CD4-positive, alpha-beta T cell (primary cell): ENCODE data around the gene JMJD6. TPM values are rescaled to one million over a fixed set of nuclear protein-coding genes. Genes with fewer than 3 reads are reported as not detected.

Source experiments
- microRNA-seq: library from miRNA; unstranded; fragments of <30 nt; microRNA quantifications from one replicate; pipeline ENCODE4 v1.2.0, GENCODE V29; 2021; ENCODE audit warnings: borderline microRNAs expressed, borderline replicate concordance
- total RNA-seq, 174 experiments: library from RNA in 2 of 174; stranded (reverse) in 2 of 174; gene quantifications; one replicate each; pipeline ENCODE4 v1.2.3 and lab custom pipeline; 2021 to 2026

The JMJD6 gene
- total RNA-seq, 2 experiments from 2014 or later = 133 to 134 TPM

Small RNA genes lying within 50 kb of the gene (microRNA-seq; reads per million reads assigned to microRNA genes)
- 1.2 reads per million for gene MIR636

Other genes starting within 250 kb of the JMJD6 start
- gene RHBDF2, start 225.2 kb downstream of the JMJD6 start, total RNA-seq = 10 to 100 TPM; 22.6 to 24.9 TPM
- not detected for gene CYGB, start 188.9 kb downstream of the JMJD6 start, total RNA-seq
- not detected for gene PRCD, start 186.6 kb downstream of the JMJD6 start, total RNA-seq
- gene ST6GALNAC2, start 140.7 kb downstream of the JMJD6 start, total RNA-seq = 1 to 10 TPM in 1 of 2 experiments, under 1 TPM in 1; 0.49 to 1.2 TPM
- 1 to 10 TPM; 1.8 to 2.5 TPM for gene ST6GALNAC1, start 82.8 kb downstream of the JMJD6 start, total RNA-seq
- gene MXRA7, start 15.6 kb downstream of the JMJD6 start, total RNA-seq = 10 to 100 TPM; 11.4 to 12.1 TPM
- 10 to 100 TPM; 35.4 to 37.8 TPM for gene METTL23, start 233 bp upstream of the JMJD6 start, total RNA-seq
- 100 to 1,000 TPM; 448 to 460 TPM for gene SRSF2, start 10.7 kb upstream of the JMJD6 start, total RNA-seq
- gene MFSD11, start 11.5 kb upstream of the JMJD6 start, total RNA-seq = 10 to 100 TPM; 25.5 to 29.4 TPM
- gene MGAT5B, start 141.8 kb upstream of the JMJD6 start, total RNA-seq = under 1 TPM; 0.28 to 0.77 TPM